HG02798 (cell line): ENCODE results near the gene THADA.

ENCODE experiments used
- ATAC-seq: cut with Tn5 transposase; IDR thresholded peaks from one replicate; pipeline ENCODE4 v1.9.1; 2021; ENCODE audit warnings: mild to moderate bottlenecking; ENCODE audit not compliant: unreplicated experiment, poor library complexity

The THADA gene

GRCh38 chr2:43419876-43420275, 176.0 kb downstream of the THADA start:
- ATAC-seq, result no peak

GRCh38 chr2:43419243-43419642, 176.6 kb downstream of the THADA start:
- no peak for ATAC-seq

- ATAC-seq, result no peak
Observed at GRCh38 chr2:43418680-43419079, 177.2 kb downstream of the THADA start.

GRCh38 chr2:43417300-43417699, 178.5 kb downstream of the THADA start:
- no peak for ATAC-seq

- ATAC-seq, result no peak
Observed at GRCh38 chr2:43415592-43415991, 180.2 kb downstream of the THADA start.

GRCh38 chr2:43414586-43415135, 181.2 kb downstream of the THADA start:
- no peak for ATAC-seq

GRCh38 chr2:43414033-43414432, 181.8 kb downstream of the THADA start:
- ATAC-seq, result no peak

GRCh38 chr2:43412114-43412753, 183.6 kb downstream of the THADA start:
- ATAC-seq, result no peak

- no peak for ATAC-seq
Observed at GRCh38 chr2:43410055-43410604, 185.7 kb downstream of the THADA start.

- ATAC-seq, result peak; percentile 70
Observed at GRCh38 chr2:43408407-43409160, 187.3 kb downstream of the THADA start.

- peak; percentile 51 for ATAC-seq
Observed at GRCh38 chr2:43407935-43408334, 187.9 kb downstream of the THADA start.

- ATAC-seq, result no peak
Observed at GRCh38 chr2:43406651-43407279, 189.1 kb downstream of the THADA start.

- ATAC-seq, result no peak
Observed at GRCh38 chr2:43405829-43406228, 190.0 kb downstream of the THADA start.

- ATAC-seq, result peak; percentile 63
Observed at GRCh38 chr2:43402452-43402937, 193.3 kb downstream of the THADA start.

- ATAC-seq, result peak; percentile 93
Observed at GRCh38 chr2:43402002-43402401, 193.8 kb downstream of the THADA start.

GRCh38 chr2:43400508-43400907, 195.3 kb downstream of the THADA start:
- ATAC-seq, result no peak

- ATAC-seq, result no peak
Observed at GRCh38 chr2:43399515-43400264, 196.1 kb downstream of the THADA start.

- ATAC-seq, result no peak
Observed at GRCh38 chr2:43399098-43399497, 196.7 kb downstream of the THADA start.

- no peak for ATAC-seq
Observed at GRCh38 chr2:43397821-43398220, 198.0 kb downstream of the THADA start.

- ATAC-seq, result no peak
Observed at GRCh38 chr2:43397411-43397810, 198.4 kb downstream of the THADA start.
